BE2C (cell line): ENCODE data around the gene B3GNT3.

Experiments used
- DNase-seq: peaks from one replicate; pipeline ENCODE4 v3.0.0-alpha.2; 2020
- H3K27me3 ChIP-seq: fragments of 250-450 bp; sonication (Bioruptor Pico); 2 replicates; pipeline ENCODE4 v1.5.1; 2020; ENCODE audit warnings: mild to moderate bottlenecking
- H3K36me3 ChIP-seq: fragments of 250-450 bp; sonication (Bioruptor Pico); 2 replicates; pipeline ENCODE4 v1.5.1; 2020; ENCODE audit warnings: mild to moderate bottlenecking
- H3K4me1 ChIP-seq: fragments of 250-450 bp; sonication (Bioruptor Pico); 2 replicates; pipeline ENCODE4 v1.5.1; 2020
- H3K4me3 ChIP-seq: 2 replicates; pipeline ENCODE4 v1.5.1; 2011; ENCODE audit warnings: low read depth, low read length
- H3K9me3 ChIP-seq: fragments of 250-450 bp; sonication (Bioruptor Pico); 2 replicates; pipeline ENCODE4 v1.5.1; 2020
- TF ChIP-seq, protein P1 (sequence below): IDR thresholded peaks from 2 replicates; pipeline ENCODE4 v1.5.1; 2012; ENCODE audit warnings: mild to moderate bottlenecking, low read depth, low read length

Gene B3GNT3

GRCh38 chr19:17854061-17854460, 59.1 kb downstream of the B3GNT3 start:
- Histone ChIP-seq H3K4me3 (no peak overlapping the region), H3K9me3 (no peaks in the 10 kb centered on the region), H3K27me3 (no peaks in the 10 kb centered on the region), H3K4me1 (no peaks in the 10 kb centered on the region), H3K36me3 (no peaks in the 10 kb centered on the region)
- TF ChIP-seq, protein P1, sequence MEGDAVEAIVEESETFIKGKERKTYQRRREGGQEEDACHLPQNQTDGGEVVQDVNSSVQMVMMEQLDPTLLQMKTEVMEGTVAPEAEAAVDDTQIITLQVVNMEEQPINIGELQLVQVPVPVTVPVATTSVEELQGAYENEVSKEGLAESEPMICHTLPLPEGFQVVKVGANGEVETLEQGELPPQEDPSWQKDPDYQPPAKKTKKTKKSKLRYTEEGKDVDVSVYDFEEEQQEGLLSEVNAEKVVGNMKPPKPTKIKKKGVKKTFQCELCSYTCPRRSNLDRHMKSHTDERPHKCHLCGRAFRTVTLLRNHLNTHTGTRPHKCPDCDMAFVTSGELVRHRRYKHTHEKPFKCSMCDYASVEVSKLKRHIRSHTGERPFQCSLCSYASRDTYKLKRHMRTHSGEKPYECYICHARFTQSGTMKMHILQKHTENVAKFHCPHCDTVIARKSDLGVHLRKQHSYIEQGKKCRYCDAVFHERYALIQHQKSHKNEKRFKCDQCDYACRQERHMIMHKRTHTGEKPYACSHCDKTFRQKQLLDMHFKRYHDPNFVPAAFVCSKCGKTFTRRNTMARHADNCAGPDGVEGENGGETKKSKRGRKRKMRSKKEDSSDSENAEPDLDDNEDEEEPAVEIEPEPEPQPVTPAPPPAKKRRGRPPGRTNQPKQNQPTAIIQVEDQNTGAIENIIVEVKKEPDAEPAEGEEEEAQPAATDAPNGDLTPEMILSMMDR, result no peak
- DNase-seq, result no peak

DNA sequence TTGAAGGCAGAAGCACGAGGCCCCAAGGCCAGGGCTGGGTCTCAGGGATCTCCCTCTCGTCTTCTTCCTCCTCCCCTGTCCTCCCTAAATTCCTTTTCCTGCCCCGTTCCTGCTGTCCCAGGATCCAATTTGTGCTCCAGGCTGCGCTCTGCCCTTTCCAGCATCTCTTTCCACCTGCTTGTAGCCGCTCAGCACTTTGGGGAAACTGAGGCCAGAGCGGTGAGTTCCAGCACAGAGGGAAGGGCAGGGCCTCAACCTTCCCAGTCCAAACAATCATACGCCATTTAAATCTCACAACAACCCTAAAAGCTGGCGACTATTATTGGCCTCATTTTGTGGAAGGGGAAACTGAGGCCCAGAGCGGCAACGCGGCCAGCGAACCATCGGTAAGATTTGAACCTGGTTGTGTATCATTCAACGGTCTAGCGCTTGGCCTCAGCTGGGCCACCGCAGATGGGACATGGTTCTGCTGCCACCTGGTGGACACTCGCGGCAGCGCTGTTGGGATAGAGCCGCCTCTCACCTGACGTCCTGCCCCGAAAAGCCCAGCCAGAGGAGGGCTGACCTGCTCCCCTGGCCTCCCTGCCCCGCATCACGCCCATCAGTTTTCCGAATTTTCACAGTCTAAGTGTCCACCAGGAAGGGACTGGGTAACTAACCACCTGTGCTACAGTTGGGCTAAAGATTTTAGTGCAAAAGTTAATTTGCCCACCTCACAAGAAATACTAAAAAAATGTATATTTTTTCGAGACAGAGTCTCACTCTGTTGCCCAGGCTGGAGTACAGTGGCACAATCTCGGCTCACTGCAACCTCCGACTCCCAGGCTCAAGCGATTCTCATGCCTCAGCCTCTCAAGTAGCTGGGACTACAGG, 60.6 kb downstream of the B3GNT3 start:
- no peaks in the 10 kb centered on the region for H3K4me1 ChIP-seq
- H3K27me3 ChIP-seq, result no peaks in the 10 kb centered on the region
- no peak overlapping the region for H3K4me3 ChIP-seq
- TF ChIP-seq, protein P1, result peak; percentile 97
- no peaks in the 10 kb centered on the region for H3K9me3 ChIP-seq
- H3K36me3 ChIP-seq, result peaks cover 8% of the 10 kb centered on the region
- peak; percentile 86 for DNase-seq

DNA sequence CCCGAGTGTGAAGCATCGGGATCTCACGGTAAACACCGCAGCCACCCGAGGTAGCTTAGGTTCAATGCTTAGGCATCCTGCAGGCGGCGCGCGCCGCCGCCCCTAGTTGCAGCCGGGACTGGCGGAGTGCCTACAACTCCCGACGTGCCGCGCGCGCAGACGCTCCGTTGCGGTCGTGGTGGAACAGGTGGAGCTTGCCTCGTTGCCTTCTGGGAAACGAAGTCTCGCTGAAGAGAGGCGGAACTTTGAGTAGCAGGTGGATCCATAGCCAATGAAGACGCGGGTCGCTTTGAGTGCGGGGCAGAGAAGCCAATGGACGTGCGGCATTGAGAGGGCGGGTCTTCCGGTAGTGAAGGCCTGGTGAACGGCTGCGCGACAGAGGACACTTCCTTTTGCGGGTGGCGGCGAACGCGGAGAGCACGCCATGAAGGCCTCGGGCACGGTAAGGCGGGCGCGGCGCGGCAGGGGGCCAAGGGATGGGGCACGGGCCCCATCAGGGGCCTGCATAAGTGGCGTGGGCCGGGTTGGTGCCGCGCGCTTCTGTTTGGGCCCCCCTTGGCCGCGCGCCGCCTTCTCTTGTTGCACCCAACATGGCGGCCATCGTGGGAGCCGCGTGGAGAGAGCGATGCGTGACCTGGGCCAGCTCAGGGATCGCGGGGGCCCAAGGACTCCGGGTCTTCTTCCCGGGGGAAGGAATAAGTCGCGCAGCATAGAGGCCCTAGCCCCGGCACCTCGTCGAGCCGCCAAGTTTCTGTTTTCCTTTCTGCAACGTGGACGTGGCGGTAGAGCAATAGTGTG, 64.8 kb downstream of the B3GNT3 start, which contains the start of gene RPL18A:
Gene RPL18A (plus strand): TSS at position 378 of the 798 bp plus-strand sequence. CDS start 47 bp downstream, at position 425.
- DNase-seq, result peak; percentile 99
- no peaks in the 10 kb centered on the region for H3K4me1 ChIP-seq
- H3K9me3 ChIP-seq, result no peaks in the 10 kb centered on the region
- peaks cover 48% of the 10 kb centered on the region for H3K36me3 ChIP-seq
- H3K27me3 ChIP-seq, result no peaks in the 10 kb centered on the region
- TF ChIP-seq, protein P1, result peak; percentile 87
- H3K4me3 ChIP-seq, result peak within 1 kb of the TSS; percentile 81

- Histone ChIP-seq H3K9me3 (no peaks in the 10 kb centered on the region), H3K4me1 (no peaks in the 10 kb centered on the region), H3K4me3 (peak overlapping the region; percentile 81), H3K36me3 (peaks cover 53% of the 10 kb centered on the region), H3K27me3 (no peaks in the 10 kb centered on the region)
- TF ChIP-seq, protein P1, result no peak
- no peak for DNase-seq
Measured at GRCh38 chr19:17860331-17860992, 65.5 kb downstream of the B3GNT3 start.

GRCh38 chr19:17860993-17861360, 66.0 kb downstream of the B3GNT3 start:
- Histone ChIP-seq H3K27me3 (no peaks in the 10 kb centered on the region), H3K4me1 (no peaks in the 10 kb centered on the region), H3K36me3 (peaks cover 53% of the 10 kb centered on the region), H3K4me3 (peak overlapping the region; percentile 81), H3K9me3 (no peaks in the 10 kb centered on the region)
- TF ChIP-seq, protein P1, result no peak
- no peak for DNase-seq
